ENCODE measurements around the gene RTN4.
A peak's percentile ranks its signal among the peaks of the same experiment; 100 is the strongest.

Gene RTN4

DNA sequence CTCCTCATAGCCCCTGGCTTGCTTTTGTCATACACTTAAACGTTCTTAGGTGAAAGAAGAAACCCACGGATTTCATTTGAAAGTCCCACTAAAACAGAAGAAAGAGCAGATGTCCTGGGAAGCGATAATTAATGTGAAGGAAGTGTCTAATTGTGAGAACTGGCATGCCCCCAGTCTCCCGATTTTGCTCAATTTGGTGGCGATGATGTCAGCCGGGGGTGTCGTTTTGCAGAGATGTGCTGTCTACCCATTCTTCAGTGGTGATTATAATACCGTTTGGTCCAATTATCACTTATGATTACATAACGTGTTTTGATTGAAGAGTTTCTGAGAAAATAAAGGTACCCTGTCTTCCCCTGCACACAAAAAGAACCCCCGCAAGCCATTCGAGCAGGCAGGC lies 103.1 kb downstream of the RTN4 start:
- H3K4me3 ChIP-seq (replicated peaks; ENCODE audit: low read depth, low read length): no peak overlapping the region
- TF ChIP-seq, protein P1, sequence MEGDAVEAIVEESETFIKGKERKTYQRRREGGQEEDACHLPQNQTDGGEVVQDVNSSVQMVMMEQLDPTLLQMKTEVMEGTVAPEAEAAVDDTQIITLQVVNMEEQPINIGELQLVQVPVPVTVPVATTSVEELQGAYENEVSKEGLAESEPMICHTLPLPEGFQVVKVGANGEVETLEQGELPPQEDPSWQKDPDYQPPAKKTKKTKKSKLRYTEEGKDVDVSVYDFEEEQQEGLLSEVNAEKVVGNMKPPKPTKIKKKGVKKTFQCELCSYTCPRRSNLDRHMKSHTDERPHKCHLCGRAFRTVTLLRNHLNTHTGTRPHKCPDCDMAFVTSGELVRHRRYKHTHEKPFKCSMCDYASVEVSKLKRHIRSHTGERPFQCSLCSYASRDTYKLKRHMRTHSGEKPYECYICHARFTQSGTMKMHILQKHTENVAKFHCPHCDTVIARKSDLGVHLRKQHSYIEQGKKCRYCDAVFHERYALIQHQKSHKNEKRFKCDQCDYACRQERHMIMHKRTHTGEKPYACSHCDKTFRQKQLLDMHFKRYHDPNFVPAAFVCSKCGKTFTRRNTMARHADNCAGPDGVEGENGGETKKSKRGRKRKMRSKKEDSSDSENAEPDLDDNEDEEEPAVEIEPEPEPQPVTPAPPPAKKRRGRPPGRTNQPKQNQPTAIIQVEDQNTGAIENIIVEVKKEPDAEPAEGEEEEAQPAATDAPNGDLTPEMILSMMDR (IDR thresholded peaks at IDR 0.05; ENCODE audit: low read length, missing control alignments): no peak
- no peak for DNase-seq (ENCODE audit: low read depth)

DNA sequence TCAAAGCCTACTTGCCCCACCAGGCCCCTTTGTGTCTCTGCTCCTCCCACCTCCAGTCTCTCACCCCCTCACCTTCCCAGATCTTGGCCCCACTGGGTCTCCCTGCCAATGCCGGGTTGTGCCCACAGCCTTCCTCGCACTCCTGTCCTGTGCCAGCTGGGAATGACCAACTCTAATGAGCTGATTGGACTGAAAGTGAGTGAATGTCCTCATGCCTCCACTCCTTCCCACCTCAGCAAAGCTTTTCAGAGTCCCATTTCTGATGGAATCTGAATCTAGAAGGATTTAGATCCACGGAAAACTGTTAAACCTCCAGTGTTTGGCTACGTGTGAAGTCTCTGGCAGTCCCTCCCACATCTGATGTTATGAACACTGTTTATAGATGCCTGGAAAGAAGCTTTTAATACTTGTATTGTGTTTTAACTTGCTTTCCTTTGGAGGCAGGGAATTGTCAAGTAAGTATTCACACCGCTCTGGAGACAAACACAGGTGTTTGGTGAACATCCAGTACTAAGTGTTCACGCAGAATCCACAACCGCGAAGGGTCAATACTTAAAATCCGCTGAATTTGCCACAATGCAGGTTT lies 103.9 kb downstream of the RTN4 start:
- H3K4me3 ChIP-seq (replicated peaks; ENCODE audit: low read depth, low read length): no peak overlapping the region
- TF ChIP-seq, protein P1 (IDR thresholded peaks at IDR 0.05; ENCODE audit: low read length, missing control alignments): no peak

DNA sequence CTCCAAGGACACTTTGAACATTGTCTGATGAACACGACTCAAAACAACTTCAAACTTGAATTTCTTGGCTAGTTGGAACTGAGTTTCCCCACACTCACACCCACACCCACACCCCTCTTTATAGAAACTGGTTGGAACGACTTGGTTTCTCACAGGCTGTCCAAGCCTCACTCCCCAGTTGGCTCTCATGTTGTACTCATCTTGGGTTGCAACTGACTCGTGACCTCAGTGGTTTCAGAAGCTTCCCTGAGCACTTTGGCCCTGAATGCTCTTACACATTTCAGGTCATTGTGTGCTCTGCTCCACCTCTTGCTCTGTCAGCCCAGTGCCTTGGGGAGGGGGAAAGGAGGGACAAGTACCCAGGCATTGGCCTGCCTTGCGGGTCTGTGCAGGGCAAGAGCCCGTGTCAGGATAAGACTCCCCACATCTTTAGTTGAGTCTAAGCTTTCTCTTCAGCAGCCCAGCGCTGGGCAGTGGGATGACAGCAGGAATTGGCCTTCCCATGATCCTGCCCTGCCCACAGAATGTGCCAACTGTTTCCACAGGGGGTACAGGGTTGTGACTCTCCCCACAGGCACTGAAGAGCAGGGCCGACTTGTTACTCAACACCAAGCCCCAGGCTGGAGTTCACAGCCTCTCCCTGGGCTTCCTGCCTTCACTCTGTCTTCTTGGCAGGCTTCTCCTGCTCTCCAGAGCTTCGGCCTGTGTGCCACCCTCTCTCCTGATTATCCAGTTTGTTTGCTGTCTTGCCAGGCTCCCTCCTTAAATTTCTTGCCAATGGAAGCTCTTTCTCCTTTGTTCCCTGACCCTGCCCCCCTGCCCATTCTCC lies 104.6 kb downstream of the RTN4 start:
- DNase-seq (ENCODE audit: low read depth): peak; percentile 63
- H3K4me3 ChIP-seq (replicated peaks; ENCODE audit: low read depth, low read length): no peak overlapping the region
- TF ChIP-seq, protein P1 (IDR thresholded peaks at IDR 0.05; ENCODE audit: low read length, missing control alignments): no peak

More for the DNA sequence above, 103.9 kb downstream of the RTN4 start:
- DNase-seq (ENCODE audit: low read depth): no peak

DNA sequence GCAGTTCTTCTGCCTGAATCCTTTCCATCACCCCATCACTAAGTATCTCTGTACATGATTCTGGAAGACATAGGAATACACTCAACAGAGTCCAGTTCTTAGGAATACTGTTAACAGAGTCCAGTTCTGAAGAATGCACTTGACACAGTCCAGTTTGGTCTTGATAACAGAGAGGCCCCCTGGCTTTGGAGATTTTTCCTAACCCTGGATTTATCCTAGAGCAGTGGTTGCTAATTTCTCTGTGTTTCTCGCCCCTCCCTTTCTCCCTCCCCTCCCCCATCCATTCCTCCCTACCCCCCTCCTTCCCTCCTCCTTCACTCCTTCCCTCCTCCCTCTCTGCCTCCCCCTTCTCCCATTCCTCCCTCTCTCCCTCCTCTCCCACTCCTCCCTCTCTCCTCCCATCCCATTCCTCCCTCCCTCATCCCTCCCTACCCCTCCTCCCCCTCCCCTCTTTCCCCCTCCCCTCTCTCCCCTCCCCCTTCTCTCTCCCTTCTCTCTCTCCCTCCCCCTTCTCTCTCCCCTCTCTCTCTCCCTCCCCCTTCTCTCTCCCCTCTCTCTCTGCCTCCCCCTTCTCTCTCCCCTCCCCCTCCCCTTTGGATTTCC lies 105.4 kb downstream of the RTN4 start:
- TF ChIP-seq, protein P1 (IDR thresholded peaks at IDR 0.05; ENCODE audit: low read length, missing control alignments): no peak
- DNase-seq (ENCODE audit: low read depth): no peak
- no peak overlapping the region for H3K4me3 ChIP-seq (replicated peaks; ENCODE audit: low read depth, low read length)

DNA sequence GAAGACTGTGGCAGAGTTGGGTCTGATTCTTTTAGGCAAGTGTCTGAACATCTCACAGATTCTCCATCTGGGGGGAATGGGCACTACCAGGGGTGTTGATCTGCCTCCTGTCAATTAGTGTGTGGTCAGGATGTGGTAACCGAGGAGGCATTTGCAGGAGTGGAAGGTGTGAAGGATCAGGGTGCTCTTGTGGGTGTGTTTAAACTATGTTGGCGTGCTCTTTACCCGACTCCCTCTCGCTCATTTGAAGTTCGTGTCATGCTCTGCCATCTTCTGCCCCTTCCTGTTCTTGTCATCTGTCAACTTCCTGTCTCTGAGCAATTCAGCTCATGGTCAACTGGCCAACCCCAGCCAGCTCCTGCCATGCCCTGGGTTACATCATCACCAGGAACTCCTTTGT lies 107.9 kb downstream of the RTN4 start:
- TF ChIP-seq, protein P1 (IDR thresholded peaks at IDR 0.05; ENCODE audit: low read length, missing control alignments): no peak
- DNase-seq (ENCODE audit: low read depth): no peak
- no peak overlapping the region for H3K4me3 ChIP-seq (replicated peaks; ENCODE audit: low read depth, low read length)

DNA sequence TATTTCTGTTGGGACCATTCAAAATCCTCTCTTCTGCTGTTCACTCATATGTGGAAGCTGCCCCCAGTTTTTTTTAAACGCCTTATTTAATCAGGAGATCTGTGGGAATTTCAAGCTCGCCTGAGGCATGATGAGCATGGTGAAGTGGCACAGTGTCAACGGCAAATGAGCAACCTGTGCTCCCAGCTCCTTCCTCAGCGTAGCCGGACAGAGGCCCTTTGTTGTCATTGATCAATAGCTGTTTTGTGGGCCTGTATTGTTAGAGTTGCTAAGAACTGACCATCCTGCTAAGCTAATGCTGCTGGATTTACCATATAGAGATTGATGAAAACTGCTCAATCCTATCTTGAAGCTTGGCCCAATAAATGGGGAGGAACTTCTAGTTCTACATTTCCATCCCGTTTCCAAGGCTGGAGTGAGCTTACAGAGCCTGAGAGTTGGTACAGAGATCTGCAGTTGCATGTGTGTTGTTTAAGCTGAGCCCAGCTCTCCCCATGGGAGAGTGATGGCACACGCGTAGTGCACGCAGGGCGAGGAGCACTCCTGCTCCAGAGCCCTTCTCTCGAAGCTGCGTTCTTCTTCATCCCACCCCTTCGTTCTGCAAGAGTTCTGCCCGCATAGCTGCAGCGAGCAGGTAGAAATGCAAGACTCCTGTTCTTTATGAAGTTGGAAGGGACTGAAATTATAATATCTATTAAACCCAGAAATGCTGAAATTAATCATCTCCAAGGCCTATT lies 108.8 kb downstream of the RTN4 start:
- no peak for DNase-seq (ENCODE audit: low read depth)
- TF ChIP-seq, protein P1 (IDR thresholded peaks at IDR 0.05; ENCODE audit: low read length, missing control alignments): no peak
- H3K4me3 ChIP-seq (replicated peaks; ENCODE audit: low read depth, low read length): no peak overlapping the region

All from fibroblast of pulmonary artery (primary cell).